HG03039 (cell line): ENCODE data around the gene MOV10.

Source experiments
- ATAC-seq: cut with Tn5 transposase; IDR thresholded peaks from one replicate; pipeline ENCODE4 v1.9.1; 2021; ENCODE audit warnings: mild to moderate bottlenecking, moderate library complexity; ENCODE audit not compliant: unreplicated experiment

Gene MOV10

DNA sequence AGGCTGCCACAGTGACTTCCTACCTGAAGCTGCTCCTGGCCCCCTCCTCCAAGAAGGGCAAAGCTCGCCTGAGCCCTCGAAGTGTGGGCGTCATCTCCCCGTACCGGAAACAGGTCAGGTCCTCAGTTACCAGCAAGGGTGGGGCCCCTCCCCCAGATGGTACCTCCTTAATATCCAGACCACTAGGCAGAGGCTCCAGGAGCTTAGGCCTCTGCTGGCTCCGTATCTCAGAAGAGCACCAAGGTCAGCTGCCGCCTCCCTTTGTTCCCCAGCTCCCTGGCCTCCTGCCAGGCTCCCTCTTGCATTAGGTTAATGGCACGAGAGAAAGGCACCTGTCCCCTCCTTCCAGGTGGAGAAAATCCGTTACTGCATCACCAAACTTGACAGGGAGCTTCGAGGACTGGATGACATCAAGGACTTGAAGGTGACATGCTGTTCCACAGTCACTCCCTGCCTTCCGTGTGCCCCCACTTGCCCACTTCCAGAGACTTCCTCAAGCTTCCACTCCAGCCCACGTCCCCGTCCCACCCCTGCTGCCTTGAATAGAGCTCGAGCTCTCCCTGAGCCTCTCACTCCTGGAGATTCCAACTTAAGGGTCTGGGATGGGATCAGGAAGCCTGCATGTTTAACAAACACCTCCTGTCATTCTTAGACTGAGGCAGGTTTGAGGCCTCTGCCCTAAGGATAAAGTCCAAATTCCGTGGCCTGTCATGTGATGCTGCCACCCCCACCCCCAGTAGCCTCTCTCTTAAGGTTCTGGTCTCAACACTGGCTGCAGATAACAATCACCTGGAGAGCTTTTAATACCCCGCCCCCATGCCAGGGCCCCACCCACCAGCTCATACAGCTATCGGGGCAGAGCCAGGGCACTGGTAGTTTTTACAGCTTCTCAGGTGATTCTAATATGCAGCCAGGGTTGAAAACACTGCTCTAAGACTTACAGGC lies 24.2 kb downstream of the MOV10 start:
- no peak for ATAC-seq

DNA sequence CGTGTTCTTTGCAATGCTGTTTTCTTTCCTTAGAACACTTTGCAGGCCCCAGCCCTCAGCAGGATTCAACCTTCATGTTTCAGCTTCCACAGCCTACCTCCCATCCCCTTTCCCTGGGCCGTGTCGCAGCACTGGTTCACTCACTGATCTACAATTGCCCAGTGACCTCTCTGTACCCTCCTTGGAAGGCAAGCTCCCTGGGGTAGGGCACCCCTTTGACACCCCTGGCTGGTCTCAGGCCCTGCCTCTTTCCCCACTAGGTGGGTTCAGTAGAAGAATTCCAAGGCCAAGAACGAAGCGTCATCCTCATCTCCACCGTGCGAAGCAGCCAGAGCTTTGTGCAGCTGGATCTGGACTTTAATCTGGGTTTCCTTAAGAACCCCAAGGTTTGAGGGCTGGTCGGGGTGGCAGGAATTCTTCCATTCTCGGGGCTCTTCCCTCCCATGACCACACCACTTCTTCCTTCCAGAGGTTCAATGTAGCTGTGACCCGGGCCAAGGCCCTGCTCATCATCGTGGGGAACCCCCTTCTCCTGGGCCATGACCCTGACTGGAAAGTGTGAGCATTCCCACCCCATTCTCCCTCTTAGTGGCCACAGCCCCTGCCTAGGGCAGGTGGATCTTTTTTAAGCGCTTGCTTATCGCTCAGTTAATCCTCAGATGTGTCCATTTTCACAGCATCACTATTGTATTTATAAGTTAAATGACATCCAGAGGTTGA lies 25.1 kb downstream of the MOV10 start:
- ATAC-seq = no peak

DNA sequence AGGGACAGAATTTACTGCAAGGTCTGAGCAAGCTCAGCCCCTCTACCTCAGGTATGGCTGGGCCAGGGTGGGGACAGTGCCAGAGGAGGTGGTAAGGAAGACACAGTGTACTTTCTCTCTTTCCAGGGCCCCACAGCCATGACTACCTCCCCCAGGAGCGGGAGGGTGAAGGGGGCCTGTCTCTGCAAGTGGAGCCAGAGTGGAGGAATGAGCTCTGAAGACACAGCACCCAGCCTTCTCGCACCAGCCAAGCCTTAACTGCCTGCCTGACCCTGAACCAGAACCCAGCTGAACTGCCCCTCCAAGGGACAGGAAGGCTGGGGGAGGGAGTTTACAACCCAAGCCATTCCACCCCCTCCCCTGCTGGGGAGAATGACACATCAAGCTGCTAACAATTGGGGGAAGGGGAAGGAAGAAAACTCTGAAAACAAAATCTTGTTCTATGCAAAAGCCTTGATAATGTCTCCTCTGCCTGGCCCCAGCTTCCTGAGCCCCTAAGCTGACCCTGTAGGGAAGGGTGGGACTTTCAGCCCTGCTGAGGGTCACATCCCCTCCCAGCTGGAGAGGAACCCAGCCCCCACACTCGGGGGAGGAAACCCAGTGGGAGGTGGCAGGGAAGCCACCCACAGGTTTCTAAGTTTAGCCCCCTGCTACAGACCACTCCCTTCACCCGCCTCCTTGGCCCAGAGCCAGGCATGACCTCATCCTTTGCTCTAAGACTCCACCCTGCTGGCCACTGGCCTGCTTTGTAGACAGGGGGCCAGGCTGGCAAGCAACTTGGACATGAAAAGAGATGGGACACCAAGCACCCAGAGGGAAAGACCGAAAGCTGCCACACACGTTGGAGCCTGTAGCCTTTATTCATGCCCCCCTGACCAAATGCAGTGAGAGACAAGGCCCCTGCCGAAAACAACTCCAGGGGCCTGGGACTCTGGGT lies 26.1 kb downstream of the MOV10 start:
- ATAC-seq = no peak

DNA sequence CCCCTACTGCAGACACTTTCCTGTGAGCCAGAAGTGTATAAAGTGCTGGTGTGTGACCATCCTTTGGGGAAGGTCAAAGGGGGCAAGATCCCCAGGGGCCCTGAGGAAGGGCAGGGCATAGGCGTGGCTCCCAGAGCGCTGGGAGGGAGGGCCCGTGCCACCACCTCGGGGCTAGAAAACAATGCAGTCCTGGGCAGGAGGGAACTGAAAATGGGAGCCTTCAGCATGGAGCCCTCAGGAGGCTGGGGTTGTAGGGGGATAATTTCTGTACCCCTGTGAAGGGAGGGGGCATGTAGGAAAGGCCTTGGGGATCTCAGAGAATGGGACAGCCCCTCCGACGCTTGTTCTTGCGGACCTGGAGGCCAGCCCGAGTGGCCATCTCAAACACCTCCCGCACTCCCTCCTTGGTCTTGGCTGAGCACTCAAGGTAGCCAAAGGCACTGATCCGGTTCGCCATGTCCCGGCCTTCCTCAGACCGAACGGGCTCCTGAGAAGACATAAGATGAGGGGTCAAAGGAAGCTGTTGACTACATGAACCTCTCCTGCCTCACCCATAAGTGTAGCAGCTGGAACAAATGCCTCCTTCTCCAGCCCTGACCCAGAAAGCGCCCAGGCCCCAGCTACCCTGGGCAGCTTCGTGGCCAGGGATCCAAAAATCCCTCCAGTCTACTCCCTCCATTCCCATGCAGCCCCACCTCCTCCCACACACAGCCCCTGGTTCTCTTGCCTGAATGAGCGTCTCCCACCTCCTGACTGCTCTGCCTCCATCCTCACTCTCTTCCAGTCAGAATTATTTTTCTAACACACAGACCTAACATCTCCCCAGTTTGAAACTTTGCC lies 27.0 kb downstream of the MOV10 start:
- ATAC-seq = no peak

DNA sequence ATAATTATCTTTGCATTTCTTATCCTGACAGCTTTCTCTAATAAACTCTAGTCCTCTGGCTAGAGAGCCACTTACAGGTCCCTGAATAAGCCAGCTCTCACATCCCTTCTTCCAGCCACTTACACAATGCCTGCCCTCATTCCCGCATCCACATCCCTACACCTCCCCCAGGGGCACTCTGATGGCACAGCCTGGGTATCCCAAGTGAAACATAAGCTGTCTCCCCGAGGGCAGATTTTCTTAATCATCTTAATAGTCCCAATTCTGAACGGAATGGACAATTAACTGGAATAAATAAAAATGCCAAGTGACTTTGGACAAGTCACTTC lies 27.6 kb downstream of the MOV10 start:
- no peak for ATAC-seq

DNA sequence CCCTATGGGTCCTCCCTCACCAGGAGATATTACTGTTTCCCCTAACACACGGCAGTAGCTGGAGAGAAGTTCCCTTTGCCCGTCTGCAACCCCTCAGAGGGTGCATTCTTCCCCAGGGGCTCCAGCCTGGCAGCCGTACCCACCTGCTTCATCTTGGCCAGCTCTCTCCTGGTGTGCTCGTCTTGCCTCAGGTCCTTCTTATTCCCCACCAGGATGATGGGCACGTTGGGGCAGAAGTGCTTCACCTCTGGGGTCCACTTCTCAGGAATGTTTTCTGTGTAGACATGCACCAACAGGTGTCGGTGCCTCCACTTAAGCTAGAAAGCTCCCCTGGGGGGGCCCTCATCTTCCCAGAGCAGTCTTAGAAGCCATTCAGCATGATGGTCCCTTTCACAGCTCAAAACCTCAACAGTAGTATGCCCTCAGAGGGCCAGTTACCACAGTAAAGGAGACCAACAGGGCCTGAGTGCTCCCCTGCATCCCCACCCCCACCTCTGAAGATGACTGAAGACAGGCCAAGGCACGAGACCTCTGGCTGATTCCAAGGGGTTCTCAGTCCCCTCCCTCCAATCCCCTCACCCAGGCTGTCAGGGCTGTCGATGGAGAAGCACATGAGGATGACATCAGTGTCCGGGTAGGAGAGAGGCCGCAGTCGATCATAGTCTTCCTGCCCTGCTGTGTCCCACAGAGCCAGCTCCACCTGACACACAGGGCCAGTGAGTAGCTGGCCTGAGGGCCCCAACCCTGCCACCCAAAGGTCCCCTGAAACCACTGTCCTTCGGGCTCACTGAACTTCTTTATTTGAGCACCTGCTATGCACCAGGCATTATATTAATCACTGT lies 28.2 kb downstream of the MOV10 start:
- no peak for ATAC-seq

DNA sequence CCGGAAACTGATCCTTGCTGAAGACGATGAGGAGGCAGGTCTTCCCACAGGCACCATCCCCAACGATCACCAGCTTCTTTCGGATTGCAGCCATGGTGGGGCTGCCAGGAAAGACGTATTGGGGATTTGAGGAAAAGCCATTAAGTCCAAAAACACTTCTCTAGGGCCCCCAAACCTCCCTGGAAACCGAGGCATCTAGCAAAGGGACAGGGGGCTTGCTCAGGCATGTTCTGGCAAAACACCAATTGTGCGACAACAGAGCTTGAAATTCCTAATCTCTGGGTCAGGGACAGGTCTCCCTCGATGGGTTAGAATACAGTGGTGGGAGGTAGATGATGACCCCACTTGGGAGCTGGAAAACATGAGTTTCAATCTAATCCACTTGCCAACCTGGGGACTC lies 29.2 kb downstream of the MOV10 start:
- no peak for ATAC-seq

DNA sequence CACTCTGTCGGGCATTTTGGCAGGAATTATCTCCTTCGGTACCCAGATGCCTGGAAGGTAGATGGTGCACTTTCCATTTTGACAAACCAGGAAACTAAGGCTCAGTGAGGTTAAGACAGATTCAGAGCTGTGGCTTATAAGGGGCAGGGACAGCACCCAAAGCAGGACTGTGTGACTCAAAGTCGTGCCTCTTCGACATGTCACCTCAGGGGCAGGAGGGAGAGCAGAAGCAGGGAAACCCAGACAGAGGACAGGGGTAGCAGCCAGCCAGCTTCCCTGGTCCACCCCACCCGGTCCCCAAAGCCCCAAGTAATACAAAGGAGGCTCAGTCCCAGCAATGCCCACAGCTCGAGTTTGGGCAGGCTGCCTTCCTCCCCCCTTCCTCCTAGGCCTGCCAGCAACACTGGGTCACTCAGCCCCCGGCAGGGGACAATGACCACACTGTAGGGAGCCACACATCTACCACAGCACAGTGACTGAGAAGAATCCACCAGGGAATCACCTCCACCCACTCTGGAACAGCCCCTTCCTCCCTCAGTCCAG lies 30.0 kb downstream of the MOV10 start:
- ATAC-seq = no peak

DNA sequence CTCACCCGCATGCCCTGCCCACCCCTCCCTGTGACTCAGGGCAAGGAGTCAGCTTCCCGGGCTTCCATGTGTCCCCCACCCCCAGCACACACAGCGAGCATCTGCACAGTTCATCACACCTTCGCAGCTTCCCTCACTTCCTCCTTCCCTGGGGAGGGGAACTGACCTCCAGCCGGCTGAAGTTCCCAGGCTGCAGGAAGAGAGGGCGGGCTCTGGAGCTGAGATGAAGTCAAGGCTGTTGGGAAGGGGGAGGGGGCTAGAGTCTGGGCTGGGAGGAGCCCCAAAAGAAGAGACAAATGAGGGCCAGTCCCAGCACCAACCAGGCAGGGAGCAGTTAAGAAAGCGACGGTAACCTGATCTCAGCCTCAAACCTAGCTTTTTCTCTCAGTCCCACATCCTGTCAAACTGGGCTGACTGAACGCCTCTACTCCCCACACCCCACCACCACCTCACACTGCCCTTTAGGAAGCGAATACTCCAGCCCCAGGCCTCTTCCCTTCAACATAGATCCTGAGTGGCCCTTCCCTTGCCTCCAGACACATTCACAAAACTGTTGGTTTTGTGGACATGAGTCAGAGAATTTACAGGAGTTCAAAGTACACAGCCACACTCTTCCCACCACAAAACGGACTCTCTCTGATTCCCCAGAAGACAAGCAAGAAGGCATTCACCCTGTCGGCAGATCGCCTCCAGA lies 30.6 kb downstream of the MOV10 start:
- peak; percentile 48 for ATAC-seq

DNA sequence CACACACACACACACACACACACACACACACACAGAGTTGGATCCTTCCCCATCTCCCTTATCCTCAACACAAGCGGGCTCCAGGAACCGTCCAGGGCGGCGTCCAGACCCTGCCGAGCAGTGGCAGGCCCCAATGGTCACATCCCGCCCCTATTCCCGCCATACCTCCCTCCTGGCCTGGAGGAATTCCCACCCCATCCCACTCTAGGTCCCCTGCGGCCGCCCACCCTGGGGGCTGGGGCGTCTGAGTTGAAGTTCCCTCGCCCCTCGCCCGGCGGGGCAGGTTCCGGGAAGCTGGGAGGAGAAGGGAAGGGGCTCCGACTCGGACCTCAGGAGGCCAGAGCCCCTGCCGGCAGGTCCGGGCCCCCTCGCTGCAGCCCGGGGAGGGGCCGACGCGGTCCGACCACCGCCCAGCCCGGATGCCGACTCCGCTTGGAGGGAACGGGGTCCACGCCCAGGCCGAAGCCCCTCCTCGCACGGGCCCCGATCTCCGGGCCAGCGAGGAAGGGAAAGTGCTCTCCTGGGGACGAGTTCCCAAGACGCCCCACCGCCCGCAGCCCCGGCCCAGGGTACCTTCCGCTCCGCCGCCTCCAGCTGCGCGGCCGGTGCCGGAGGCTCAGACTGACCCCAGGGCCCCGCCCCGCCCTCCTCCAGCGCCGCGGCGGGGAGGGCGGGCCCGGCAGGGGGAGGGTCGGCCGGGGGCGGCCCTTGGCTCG lies 32.2 kb downstream of the MOV10 start, which contains the start of gene RHOC:
RHOC (minus strand) TSS at position 623 of the 716 bp plus-strand sequence. CDS start 3,328 bp downstream, outside the sequence.
- ATAC-seq = peak; percentile 51

DNA sequence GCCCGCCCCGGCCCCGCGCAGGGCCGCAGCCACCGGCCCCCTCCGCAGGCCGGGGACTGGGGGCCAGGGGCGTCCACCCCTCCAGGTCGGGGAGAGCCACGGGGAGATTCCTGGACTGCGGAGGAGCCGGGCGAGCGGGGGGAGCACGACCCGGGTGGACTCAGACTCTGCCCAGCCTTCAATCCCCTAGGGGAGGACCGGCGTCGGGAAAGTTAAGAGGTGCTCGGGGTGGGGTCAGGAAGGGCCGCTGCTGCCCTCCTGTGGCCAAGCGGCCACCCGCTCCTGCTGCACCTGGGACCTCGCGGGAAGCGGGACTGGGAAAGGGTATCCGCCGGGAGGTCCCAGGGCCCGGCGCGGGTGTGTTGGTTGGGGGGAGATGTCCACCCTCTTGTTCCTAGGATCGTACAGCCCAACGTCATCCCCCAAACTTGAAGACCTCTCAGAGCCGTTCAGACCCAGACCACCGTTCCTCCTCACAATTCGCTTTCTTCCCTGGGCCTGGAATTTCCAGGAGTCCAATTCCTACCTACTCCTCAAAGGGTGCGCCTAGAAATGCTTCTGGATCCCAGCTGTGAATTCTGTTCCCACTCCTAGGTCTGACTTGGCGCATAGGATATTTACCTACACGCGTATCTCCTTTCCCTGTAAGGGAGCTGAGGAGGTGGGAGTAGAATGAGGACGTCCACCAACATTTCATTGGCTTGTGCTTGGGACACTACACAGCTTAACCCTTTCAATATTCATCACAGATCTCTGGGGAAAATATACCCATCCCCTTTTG lies 33.0 kb downstream of the MOV10 start:
- peak; percentile 46 for ATAC-seq

DNA sequence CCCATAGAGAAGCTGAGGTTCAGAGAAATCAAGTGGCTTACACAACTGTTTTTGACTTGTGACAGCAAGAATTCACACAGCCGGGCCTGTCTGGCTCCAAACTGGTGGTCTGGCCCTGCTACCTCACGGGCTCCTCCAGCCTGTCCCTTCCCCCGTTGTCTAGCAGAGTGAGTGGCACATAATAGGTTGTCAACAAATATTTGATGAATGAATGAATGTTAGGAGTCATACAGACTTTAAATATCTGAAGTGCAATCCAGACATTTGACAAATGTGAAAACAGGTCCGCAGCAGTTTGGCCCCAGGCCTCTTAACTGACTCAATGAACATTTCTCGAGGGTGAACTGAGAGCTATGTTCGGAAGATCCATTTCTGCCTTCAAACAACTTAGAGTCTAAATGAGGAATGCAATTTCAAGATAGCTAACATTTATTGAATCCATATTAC lies 33.6 kb downstream of the MOV10 start:
- no peak for ATAC-seq

DNA sequence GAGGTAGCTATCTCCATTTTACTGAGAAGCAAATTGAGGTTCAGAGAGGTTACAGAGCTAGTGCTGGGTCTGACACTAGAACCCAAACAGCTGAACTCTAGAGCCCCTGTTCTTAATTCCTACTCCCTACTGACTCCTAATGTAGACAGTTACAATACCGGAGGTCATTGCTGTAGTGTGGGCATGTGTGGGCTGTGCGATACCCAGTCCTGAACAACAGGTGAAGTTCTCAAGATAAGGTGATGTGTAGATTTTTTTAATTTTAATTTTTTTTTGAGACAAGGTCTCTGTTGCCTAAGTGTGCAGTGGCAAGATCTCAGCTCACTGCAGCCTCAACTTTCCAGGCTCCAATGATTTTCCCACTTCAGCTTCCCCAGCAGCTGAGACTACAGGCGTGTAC lies 34.0 kb downstream of the MOV10 start:
- no peak for ATAC-seq

DNA sequence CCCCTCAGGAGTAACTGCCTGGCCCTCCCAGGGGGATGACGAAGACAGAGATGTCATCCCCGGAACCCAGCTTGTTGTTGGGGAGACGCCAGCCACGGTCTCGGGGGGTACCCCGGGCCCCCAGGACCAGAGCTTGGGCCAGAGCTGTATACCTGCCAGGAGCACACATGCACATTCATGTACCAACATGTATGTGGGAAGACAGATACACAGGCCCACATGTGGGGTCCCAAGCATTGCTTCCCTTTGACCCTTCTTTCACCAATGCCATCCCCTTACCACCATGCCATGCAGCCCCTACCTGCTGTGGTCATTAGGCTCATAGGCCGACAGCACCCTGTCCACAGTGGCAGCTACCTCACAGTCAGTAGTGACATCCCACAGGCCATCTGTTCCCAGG lies 35.7 kb downstream of the MOV10 start:
- no peak for ATAC-seq

DNA sequence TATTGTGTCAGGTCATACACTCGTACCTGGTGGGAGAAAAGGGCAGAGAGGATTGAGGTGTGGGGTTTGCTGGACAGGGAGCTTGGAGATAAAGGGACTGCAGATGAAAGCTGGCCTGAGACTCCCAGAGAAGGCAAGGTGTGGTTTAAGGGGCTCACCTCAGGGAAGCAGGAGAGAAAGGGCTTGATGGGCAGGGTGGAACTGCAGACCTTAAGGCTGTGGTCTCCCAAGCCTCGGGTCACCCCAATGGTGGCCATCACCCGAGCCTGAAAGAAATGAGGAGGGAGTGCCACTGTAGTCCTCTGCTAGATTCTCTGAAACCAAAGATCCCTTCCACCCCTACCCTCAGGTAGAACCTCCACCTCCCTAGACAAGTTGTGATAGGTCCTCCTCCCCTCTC lies 36.1 kb downstream of the MOV10 start:
- ATAC-seq = no peak

DNA sequence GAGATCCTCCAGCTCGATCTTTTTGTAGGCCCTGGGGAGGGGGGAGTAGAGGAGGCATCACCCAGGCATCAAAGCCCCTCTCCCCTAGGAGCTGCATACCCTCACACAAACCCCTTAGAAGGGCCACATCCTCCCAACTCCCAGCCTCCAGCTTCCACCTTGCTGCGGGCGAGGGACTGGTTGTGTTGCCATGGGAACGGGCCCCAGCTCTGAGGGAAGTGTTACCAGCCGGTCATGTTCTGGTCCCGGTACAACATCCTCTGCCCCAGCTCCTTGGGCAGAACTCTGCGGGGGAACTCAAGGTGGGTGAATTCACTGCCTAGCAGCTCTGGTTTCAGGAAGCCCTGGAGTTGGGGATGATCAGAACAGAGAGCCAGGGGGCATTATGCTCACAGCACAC lies 36.6 kb downstream of the MOV10 start:
- no peak for ATAC-seq

DNA sequence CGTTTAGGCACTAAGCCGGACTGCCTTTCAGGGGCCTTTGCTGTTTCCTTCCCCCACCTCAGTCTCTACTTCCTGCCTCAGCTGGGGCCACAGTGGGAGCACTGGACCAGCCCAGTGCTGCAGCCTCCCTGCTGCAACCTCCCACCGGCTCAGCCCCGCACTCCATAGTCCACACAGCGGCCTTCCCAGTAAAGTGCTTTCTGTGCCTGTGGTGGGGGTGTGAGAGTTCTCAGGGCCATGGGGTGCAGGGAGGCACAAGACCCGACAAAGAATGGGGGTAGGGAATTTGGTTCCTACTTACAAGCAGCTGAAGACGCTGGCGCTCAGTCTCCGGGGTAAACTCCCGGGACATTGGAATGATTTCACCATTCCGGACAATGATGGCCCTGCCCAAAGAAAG lies 37.2 kb downstream of the MOV10 start:
- no peak for ATAC-seq
